Measurements from ENCODE around the gene PPIF.
"Not testable (repeated sequence)": the region's sequence is repeated elsewhere in the genome, so short reads cannot be mapped to it uniquely, and the experiment has no call there.

PPIF gene

GRCh38 chr10:79332610-79333315 is 14.5 kb upstream of the PPIF start:
- not testable (repeated sequence) for H3K27me3 Mint-ChIP-seq (ENCODE audit: low read depth); H3K36me3 Mint-ChIP-seq (ENCODE audit: low read depth); H3K4me3 Mint-ChIP-seq; H3K9me3 Mint-ChIP-seq
- Mint-ChIP-seq H3K4me1 (ENCODE audit: low read depth) (peaks cover 46% of the 10 kb centered on the region), H3K27ac (peak overlapping the region; percentile 78)

DNA sequence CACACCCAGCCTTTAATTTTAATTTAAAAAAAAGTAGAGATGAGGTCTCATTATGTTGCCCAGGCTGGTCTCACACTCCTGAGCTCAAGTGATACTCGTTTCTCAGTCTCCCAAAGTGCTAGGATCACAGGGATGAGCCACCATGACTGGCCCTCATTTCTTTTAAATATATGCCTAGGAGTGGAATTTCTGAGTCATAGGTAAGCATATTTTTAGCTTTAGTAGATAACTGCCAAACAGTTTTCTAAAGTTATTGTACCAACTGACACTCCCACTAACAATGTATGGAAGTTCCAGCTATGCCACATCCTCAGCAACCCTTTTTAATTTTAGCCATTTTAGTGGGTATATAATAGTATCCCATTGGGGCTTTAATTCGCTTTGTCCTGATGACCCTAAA is 13.8 kb upstream of the PPIF start:
- no peak overlapping the region for H3K4me3 Mint-ChIP-seq
- peaks cover 8% of the 10 kb centered on the region for H3K9me3 Mint-ChIP-seq
- peaks cover 4% of the 10 kb centered on the region for H3K36me3 Mint-ChIP-seq (ENCODE audit: low read depth)
- H3K27me3 Mint-ChIP-seq (ENCODE audit: low read depth) = no peaks in the 10 kb centered on the region
- peaks cover 46% of the 10 kb centered on the region for H3K4me1 Mint-ChIP-seq (ENCODE audit: low read depth)
- H3K27ac Mint-ChIP-seq = peak overlapping the region; percentile 78

- peaks cover 8% of the 10 kb centered on the region for H3K9me3 Mint-ChIP-seq
- H3K4me3 Mint-ChIP-seq = no peak overlapping the region
- H3K36me3 Mint-ChIP-seq (ENCODE audit: low read depth) = peaks cover 4% of the 10 kb centered on the region
- H3K27ac Mint-ChIP-seq = peak overlapping the region; percentile 37
- no peaks in the 10 kb centered on the region for H3K27me3 Mint-ChIP-seq (ENCODE audit: low read depth)
- H3K4me1 Mint-ChIP-seq (ENCODE audit: low read depth) = peaks cover 42% of the 10 kb centered on the region
Measured at GRCh38 chr10:79334573-79334972, 12.7 kb upstream of the PPIF start.

DNA sequence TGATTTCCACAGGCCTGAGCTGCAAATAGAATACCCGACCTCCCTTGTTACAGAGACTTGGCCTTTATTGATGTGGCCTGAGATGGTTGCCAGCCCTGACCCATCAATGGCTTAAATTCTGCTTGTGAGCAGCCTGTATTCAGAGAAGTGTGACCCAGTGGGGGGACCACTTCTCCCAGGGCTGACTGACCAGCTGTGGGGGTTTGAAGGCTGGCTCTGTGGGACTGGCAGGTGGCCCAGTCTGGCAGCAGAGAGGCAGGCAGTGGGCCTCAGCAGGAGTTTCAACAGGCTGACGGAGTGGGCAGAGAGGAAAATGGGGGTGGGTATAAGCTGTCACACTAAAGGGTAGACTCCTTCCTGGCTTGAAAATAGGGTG is 12.2 kb upstream of the PPIF start:
- H3K9me3 Mint-ChIP-seq = peaks cover 8% of the 10 kb centered on the region
- H3K36me3 Mint-ChIP-seq (ENCODE audit: low read depth) = peaks cover 4% of the 10 kb centered on the region
- H3K27me3 Mint-ChIP-seq (ENCODE audit: low read depth) = no peaks in the 10 kb centered on the region
- peaks cover 42% of the 10 kb centered on the region for H3K4me1 Mint-ChIP-seq (ENCODE audit: low read depth)
- H3K27ac Mint-ChIP-seq = peak overlapping the region; percentile 57
- no peak overlapping the region for H3K4me3 Mint-ChIP-seq

DNA sequence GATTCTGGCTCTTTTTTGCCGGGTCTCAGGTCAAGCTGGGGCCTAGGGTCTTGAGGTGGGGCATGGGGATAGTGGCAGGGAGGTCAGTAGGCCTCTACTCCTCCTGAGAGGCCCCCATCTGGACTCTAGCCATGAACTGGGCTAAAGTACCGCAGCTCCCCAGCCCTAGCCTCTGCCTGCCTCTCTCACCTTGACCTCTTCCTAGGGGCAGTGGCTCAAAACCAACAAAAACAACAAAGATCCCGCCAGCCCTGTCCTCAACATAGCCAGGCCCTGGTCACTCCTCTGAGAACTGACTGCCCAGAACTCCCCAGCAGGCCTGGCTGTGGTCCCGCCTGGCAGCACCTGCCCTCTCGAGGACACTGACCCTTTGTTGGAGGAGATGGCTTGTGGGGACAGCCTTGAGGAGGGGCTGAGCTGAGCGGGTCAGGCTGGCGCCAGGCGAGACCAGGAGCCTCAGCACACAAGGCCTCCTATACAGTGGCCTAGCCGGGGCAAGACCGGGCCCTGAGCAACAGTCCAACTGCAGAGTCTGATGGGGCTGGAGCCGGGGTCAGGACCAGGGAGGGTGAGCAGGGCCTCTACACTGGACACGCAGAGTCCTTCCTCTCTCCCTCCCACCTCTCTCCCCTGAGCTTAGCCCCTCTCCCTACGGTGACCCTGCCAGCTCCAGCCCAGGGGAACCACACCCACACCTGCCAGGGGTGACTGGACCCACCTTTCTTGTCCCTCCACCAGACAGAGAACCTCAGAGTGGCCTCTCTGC is 11.6 kb upstream of the PPIF start:
- Mint-ChIP-seq H3K27ac (peak overlapping the region; percentile 55), H3K36me3 (ENCODE audit: low read depth) (peaks cover 4% of the 10 kb centered on the region), H3K4me1 (ENCODE audit: low read depth) (peaks cover 41% of the 10 kb centered on the region)

GRCh38 chr10:79336276-79336675 is 11.0 kb upstream of the PPIF start:
- H3K4me3 Mint-ChIP-seq = no peak overlapping the region
- H3K27ac Mint-ChIP-seq = peak overlapping the region; percentile 55
- H3K4me1 Mint-ChIP-seq (ENCODE audit: low read depth) = peaks cover 38% of the 10 kb centered on the region
- H3K9me3 Mint-ChIP-seq = peaks cover 8% of the 10 kb centered on the region
- no peaks in the 10 kb centered on the region for H3K27me3 Mint-ChIP-seq (ENCODE audit: low read depth)
- H3K36me3 Mint-ChIP-seq (ENCODE audit: low read depth) = peaks cover 4% of the 10 kb centered on the region

More for the DNA sequence above, 11.6 kb upstream of the PPIF start:
- Mint-ChIP-seq H3K4me3 (no peak overlapping the region), H3K27me3 (ENCODE audit: low read depth) (no peaks in the 10 kb centered on the region), H3K9me3 (peaks cover 8% of the 10 kb centered on the region)

GRCh38 chr10:79336739-79337138 is 10.5 kb upstream of the PPIF start:
- Mint-ChIP-seq H3K36me3 (ENCODE audit: low read depth) (peaks cover 4% of the 10 kb centered on the region), H3K4me3 (no peak overlapping the region), H3K27me3 (ENCODE audit: low read depth) (no peaks in the 10 kb centered on the region), H3K4me1 (ENCODE audit: low read depth) (peaks cover 34% of the 10 kb centered on the region), H3K27ac (no peak overlapping the region), H3K9me3 (peaks cover 8% of the 10 kb centered on the region)

DNA sequence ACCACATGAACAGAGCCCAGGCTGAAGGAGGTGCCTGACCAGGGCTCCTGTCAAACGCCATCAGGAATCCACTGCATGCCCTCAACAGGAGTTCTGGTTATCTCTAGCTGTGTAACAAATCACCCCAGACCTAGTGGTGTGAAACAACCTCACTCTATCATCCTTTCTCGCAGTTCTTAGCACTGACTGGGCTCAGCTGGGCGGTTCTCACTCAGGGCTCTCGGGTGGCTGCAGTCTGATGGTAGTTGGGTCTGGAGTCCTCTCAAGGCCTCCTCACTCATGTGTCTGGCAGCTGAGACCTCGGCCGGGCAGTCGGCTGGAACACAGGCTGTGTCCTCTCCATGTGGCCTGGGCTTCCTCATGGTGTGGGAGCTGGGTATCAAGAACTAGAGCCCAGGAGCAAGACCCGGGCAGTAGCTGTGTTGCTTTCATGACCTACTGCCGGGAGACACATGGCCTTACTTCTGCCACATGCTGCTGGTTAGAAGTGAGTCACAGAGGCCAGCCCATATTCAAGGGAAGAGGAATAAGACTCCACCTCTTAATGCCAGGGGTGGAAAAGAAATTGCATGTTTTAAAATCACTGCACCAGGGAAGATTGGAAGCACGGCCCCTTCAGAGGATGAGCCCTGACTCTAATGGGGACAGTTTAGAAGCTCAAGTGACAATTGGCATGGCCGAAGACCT is 9.3 kb upstream of the PPIF start:
- not testable (repeated sequence) for H3K9me3 Mint-ChIP-seq; H3K27me3 Mint-ChIP-seq (ENCODE audit: low read depth); H3K4me3 Mint-ChIP-seq; H3K27ac Mint-ChIP-seq; H3K36me3 Mint-ChIP-seq (ENCODE audit: low read depth)
- peaks cover 33% of the 10 kb centered on the region for H3K4me1 Mint-ChIP-seq (ENCODE audit: low read depth)

DNA sequence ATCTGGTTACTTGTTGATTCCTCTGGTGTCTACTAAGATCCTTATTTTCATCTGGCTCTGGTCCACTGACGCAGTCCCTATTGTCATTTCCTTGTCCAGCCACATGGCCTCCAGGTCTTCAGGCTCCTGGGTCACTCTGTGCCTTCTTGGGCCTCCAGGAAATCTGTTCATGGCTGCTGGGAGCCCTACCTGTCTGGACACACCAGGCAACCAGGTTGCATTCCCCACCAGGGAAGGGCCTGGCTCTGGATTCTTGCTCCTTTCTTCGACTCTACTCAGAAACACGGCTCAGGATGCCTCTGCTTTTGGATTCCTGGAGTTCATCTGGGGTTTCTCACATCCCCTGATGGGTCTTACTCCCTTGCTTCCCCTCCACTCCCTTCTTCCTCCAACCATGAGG is 8.0 kb upstream of the PPIF start:
- no peak overlapping the region for H3K4me3 Mint-ChIP-seq
- peaks cover 39% of the 10 kb centered on the region for H3K4me1 Mint-ChIP-seq (ENCODE audit: low read depth)
- H3K9me3 Mint-ChIP-seq = peaks cover 4% of the 10 kb centered on the region
- peak overlapping the region; percentile 63 for H3K27ac Mint-ChIP-seq
- no peaks in the 10 kb centered on the region for H3K36me3 Mint-ChIP-seq (ENCODE audit: low read depth)
- H3K27me3 Mint-ChIP-seq (ENCODE audit: low read depth) = no peaks in the 10 kb centered on the region

DNA sequence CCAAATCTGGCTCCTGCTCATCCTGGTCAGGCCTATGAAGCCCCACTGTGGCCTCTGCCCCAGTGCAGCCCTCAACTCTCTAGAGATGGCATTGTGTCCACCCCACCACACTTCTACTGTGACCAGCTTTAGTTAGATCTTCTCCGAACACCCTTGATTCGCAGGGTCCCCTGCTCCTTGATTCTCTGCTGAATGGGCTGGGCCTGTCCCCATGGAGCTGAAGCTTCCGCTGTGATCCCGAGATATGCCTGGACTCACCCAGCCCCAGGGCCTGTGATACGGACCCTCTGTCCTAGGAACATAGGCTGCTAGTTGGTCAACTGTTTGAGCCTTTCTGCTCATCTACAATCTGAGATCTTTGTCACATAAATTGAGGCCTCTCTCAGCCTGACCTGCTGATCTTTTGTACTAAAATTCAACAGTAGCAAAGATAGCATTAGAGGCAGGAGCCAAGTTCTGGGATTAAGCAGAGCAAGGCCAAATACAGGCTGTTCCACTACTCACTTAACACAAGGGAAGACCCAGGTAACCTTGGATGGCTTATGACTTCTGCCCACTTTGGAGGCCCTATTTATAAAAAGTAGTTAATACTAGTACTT is 6.5 kb upstream of the PPIF start:
- Mint-ChIP-seq H3K36me3 (ENCODE audit: low read depth) (no peaks in the 10 kb centered on the region), H3K27ac (no peak overlapping the region), H3K4me3 (no peak overlapping the region), H3K9me3 (peaks cover 4% of the 10 kb centered on the region), H3K27me3 (ENCODE audit: low read depth) (no peaks in the 10 kb centered on the region), H3K4me1 (ENCODE audit: low read depth) (peaks cover 45% of the 10 kb centered on the region)

DNA sequence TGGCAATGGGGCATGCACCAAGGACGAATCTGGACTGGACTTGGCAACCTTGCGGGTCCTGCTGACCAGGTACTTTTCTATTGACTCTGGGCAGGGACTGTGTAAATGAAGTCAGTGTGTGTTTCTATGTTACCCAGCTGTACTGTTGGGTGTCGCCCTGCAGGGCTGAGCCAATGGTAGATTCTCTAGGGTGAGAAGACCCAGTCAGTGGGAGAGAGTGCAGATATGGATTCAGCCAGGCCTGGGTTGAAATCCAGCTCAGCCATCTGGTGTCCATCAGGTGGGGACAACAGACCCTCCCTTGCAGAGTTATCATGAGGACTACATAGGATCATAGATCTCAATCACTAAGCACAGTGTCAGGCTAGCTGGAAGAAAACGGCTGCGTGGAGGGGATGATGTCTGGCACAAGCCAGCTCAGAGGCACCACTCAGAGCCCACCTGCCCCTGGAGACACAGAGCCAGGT is 4.9 kb upstream of the PPIF start:
- H3K27me3 Mint-ChIP-seq (ENCODE audit: low read depth) = no peaks in the 10 kb centered on the region
- no peak overlapping the region for H3K4me3 Mint-ChIP-seq

GRCh38 chr10:79342811-79343561 is 4.3 kb upstream of the PPIF start:
- H3K9me3 Mint-ChIP-seq = no peaks in the 10 kb centered on the region
- no peak overlapping the region for H3K27ac Mint-ChIP-seq
- H3K36me3 Mint-ChIP-seq (ENCODE audit: low read depth) = peaks cover 3% of the 10 kb centered on the region
- no peaks in the 10 kb centered on the region for H3K27me3 Mint-ChIP-seq (ENCODE audit: low read depth)
- H3K4me1 Mint-ChIP-seq (ENCODE audit: low read depth) = peaks cover 41% of the 10 kb centered on the region
- H3K4me3 Mint-ChIP-seq = no peak overlapping the region

More for the DNA sequence above, 4.9 kb upstream of the PPIF start:
- Mint-ChIP-seq H3K27ac (no peak overlapping the region), H3K36me3 (ENCODE audit: low read depth) (no peaks in the 10 kb centered on the region), H3K4me1 (ENCODE audit: low read depth) (peaks cover 41% of the 10 kb centered on the region), H3K9me3 (no peaks in the 10 kb centered on the region)

GRCh38 chr10:79344502-79345195 is 2.6 kb upstream of the PPIF start:
- Mint-ChIP-seq H3K9me3 (no peaks in the 10 kb centered on the region), H3K4me1 (ENCODE audit: low read depth) (peaks cover 52% of the 10 kb centered on the region), H3K36me3 (ENCODE audit: low read depth) (peaks cover 19% of the 10 kb centered on the region), H3K27ac (peak overlapping the region; percentile 52), H3K27me3 (ENCODE audit: low read depth) (no peaks in the 10 kb centered on the region), H3K4me3 (no peak overlapping the region)
